Measurements from ENCODE around the gene PRUNE2. TPM values are rescaled to one million over a fixed set of nuclear protein-coding genes. Genes with fewer than 3 reads are reported as not detected.

PRUNE2 gene
- total RNA-seq, 1 experiment from 2014 or later: 3.5 TPM

GRCh38 chr9:76876098-76876497, 29.8 kb downstream of the PRUNE2 start:
- CTCF ChIA-PET: no interaction called here
- H3K27me3 ChIP-seq (replicated peaks; ENCODE audit: control insufficient read depth, insufficient read depth, low read length): no peaks in the 10 kb centered on the region
- TF ChIP-seq CTCF (IDR thresholded peaks at IDR 0.05; ENCODE audit: insufficient read depth in 1 of 2, low read depth in 1 of 2, low read length in 1 of 2, severe bottlenecking in 1 of 2, unreplicated experiment in 1 of 2): no peak

GRCh38 chr9:76873821-76874220, 32.1 kb downstream of the PRUNE2 start:
- DNase-seq: no peak
- Mint-ChIP-seq H3K4me3 (ENCODE audit: unreplicated experiment) (no peak overlapping the region), H3K9me3 (ENCODE audit: unreplicated experiment) (no peaks in the 10 kb centered on the region), H3K36me3 (ENCODE audit: insufficient read depth, unreplicated experiment) (no peaks in the 10 kb centered on the region), H3K4me1 (ENCODE audit: low read depth, unreplicated experiment) (no peaks in the 10 kb centered on the region), H3K27ac (ENCODE audit: unreplicated experiment) (no peak overlapping the region), H3K27me3 (ENCODE audit: insufficient read depth, unreplicated experiment) (no peaks in the 10 kb centered on the region)
- H3K9me3 ChIP-seq: no peaks in the 10 kb centered on the region
- H3K4me1 ChIP-seq: no peaks in the 10 kb centered on the region
- no peaks in the 10 kb centered on the region for H3K36me3 ChIP-seq (ENCODE audit: control insufficient read depth, insufficient read depth, low read length)
- no peaks in the 10 kb centered on the region for H3K27me3 ChIP-seq (replicated peaks; ENCODE audit: control insufficient read depth, insufficient read depth, low read length)
- POLR2A ChIA-PET: no interaction called here
- no peak overlapping the region for H3K4me3 ChIP-seq (ENCODE audit: low read depth, low read length)
- BruUV-seq (replicated peaks): no TSS peak
- intact Hi-C loops (cut with micrococcal nuclease; ENCODE audit: unreplicated experiment): no loop called here
- CTCF ChIA-PET: no interaction called here
- no peak for TF ChIP-seq CTCF (IDR thresholded peaks at IDR 0.05; ENCODE audit: insufficient read depth in 1 of 2, low read depth in 1 of 2, low read length in 1 of 2, severe bottlenecking in 1 of 2, unreplicated experiment in 1 of 2)

More at GRCh38 chr9:76876098-76876497, 29.8 kb downstream of the PRUNE2 start:
- POLR2A ChIA-PET: no interaction called here
- no peak overlapping the region for H3K4me3 ChIP-seq (ENCODE audit: low read depth, low read length)
- Mint-ChIP-seq H3K27me3 (ENCODE audit: insufficient read depth, unreplicated experiment) (no peaks in the 10 kb centered on the region), H3K4me3 (ENCODE audit: unreplicated experiment) (no peak overlapping the region), H3K36me3 (ENCODE audit: insufficient read depth, unreplicated experiment) (no peaks in the 10 kb centered on the region), H3K27ac (ENCODE audit: unreplicated experiment) (no peak overlapping the region), H3K4me1 (ENCODE audit: low read depth, unreplicated experiment) (no peaks in the 10 kb centered on the region), H3K9me3 (ENCODE audit: unreplicated experiment) (no peaks in the 10 kb centered on the region)
- no peaks in the 10 kb centered on the region for H3K9me3 ChIP-seq
- BruUV-seq (replicated peaks): no TSS peak
- intact Hi-C loops (cut with micrococcal nuclease; ENCODE audit: unreplicated experiment): no loop called here
- H3K4me1 ChIP-seq: no peaks in the 10 kb centered on the region
- DNase-seq: no peak
- no peaks in the 10 kb centered on the region for H3K36me3 ChIP-seq (ENCODE audit: control insufficient read depth, insufficient read depth, low read length)

GRCh38 chr9:76873056-76873792, 32.7 kb downstream of the PRUNE2 start:
- BruUV-seq (replicated peaks): no TSS peak
- DNase-seq: no peak
- CTCF ChIA-PET: no interaction called here
- Histone ChIP-seq H3K4me1 (no peaks in the 10 kb centered on the region), H3K27me3 (replicated peaks; ENCODE audit: control insufficient read depth, insufficient read depth, low read length) (no peaks in the 10 kb centered on the region), H3K9me3 (no peaks in the 10 kb centered on the region), H3K4me3 (ENCODE audit: low read depth, low read length) (no peak overlapping the region), H3K36me3 (ENCODE audit: control insufficient read depth, insufficient read depth, low read length) (no peaks in the 10 kb centered on the region)
- no peaks in the 10 kb centered on the region for H3K36me3 Mint-ChIP-seq (ENCODE audit: insufficient read depth, unreplicated experiment)
- intact Hi-C loops (cut with micrococcal nuclease; ENCODE audit: unreplicated experiment): no loop called here
- H3K27ac Mint-ChIP-seq (ENCODE audit: unreplicated experiment): no peak overlapping the region
- POLR2A ChIA-PET: no interaction called here
- TF ChIP-seq CTCF (IDR thresholded peaks at IDR 0.05; ENCODE audit: insufficient read depth in 1 of 2, low read depth in 1 of 2, low read length in 1 of 2, severe bottlenecking in 1 of 2, unreplicated experiment in 1 of 2): no peak
- no peaks in the 10 kb centered on the region for H3K27me3 Mint-ChIP-seq (ENCODE audit: insufficient read depth, unreplicated experiment)
- no peaks in the 10 kb centered on the region for H3K4me1 Mint-ChIP-seq (ENCODE audit: low read depth, unreplicated experiment)
- no peak overlapping the region for H3K4me3 Mint-ChIP-seq (ENCODE audit: unreplicated experiment)
- H3K9me3 Mint-ChIP-seq (ENCODE audit: unreplicated experiment): no peaks in the 10 kb centered on the region

All from Caco-2 (cell line).